ENCODE results near the gene C5orf47.

C5orf47 gene

DNA sequence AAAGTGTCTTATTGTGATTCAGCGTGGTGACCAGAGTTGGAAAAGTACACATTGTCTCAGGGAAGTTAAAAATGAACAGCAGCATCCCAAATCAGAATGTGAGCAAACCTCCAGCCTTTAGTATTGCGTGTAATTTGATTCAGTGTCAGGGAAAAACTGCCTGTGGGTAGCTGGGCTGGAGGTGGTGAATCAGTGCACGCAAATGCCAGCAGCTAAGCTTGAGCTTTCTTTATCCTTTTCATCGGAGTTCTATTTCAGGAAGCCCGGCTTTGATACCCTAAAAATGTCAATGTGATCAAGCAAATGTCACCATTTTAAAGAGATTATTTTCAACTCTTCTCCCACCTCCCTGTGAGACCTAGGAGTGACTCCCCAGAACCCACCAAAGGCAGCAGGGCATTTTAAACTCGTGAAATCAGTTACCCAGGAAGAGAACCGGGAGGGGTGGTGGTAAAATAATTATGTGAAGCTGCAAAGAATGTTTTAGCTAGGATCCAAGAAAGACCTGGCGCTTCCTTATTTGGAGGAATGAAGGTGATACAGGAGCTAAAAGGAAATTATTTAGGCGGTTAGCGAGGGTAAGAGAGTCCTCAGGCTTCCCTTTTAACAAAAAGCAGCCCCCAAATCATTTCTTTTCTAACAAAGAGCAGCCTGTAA, 25.7 kb upstream of the C5orf47 start:
- TF ChIP-seq, protein P1, sequence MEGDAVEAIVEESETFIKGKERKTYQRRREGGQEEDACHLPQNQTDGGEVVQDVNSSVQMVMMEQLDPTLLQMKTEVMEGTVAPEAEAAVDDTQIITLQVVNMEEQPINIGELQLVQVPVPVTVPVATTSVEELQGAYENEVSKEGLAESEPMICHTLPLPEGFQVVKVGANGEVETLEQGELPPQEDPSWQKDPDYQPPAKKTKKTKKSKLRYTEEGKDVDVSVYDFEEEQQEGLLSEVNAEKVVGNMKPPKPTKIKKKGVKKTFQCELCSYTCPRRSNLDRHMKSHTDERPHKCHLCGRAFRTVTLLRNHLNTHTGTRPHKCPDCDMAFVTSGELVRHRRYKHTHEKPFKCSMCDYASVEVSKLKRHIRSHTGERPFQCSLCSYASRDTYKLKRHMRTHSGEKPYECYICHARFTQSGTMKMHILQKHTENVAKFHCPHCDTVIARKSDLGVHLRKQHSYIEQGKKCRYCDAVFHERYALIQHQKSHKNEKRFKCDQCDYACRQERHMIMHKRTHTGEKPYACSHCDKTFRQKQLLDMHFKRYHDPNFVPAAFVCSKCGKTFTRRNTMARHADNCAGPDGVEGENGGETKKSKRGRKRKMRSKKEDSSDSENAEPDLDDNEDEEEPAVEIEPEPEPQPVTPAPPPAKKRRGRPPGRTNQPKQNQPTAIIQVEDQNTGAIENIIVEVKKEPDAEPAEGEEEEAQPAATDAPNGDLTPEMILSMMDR (IDR thresholded peaks at IDR 0.05; ENCODE audit: borderline replicate concordance, insufficient read depth, low read depth, low read length) = no peak
- no peak overlapping the region for H3K4me3 ChIP-seq (ENCODE audit: low read depth, low read length)

DNA sequence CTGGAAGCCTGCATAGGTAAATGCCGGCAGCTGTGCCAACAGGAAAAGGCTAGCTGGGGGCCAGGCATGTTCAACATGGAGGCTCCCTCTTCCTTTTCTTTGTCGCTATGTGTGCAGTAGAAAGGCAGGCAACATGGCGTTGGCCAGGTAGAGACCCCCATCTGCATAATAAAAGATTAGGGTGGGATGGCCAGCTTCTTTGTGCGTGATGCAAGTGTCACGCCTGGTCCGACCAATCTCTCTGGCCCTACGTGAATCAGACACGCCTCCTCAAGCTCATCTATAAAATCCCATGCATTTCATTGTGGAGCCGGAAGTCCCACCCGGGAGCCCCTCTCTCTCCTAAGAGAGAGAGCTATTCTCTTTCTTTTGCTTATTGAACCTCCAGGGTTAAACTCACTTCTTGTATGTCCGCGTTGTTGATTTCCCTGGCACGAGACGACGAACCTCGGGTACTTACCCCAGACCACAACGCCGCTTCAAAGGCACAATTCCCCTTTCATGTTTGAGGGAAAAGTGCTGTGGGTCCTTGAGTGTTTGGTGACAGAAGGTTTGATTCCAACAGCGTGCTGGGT, 25.0 kb upstream of the C5orf47 start:
- TF ChIP-seq, protein P1 (IDR thresholded peaks at IDR 0.05; ENCODE audit: borderline replicate concordance, insufficient read depth, low read depth, low read length) = no peak
- no peak overlapping the region for H3K4me3 ChIP-seq (ENCODE audit: low read depth, low read length)

DNA sequence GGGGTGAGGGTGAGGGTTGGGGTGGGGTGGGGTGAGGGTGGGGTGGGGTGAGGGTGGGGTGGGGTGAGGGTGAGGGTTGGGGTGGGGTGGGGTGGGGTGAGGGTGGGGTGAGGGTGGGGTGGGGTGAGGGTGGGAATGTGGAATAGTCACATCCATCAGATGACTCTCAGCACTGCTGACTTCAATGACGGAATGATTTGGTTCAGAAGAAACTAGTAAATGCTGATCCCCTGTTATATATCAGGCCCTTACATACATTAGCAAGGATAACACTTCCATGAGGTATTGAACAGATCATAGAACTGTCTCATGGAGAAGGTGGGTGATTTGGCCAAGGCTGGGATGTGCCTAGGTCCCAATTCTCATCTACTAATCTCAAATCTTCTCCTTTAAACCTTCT, 24.5 kb upstream of the C5orf47 start:
- H3K4me3 ChIP-seq (ENCODE audit: low read depth, low read length) = no peak overlapping the region
- TF ChIP-seq, protein P1 (IDR thresholded peaks at IDR 0.05; ENCODE audit: borderline replicate concordance, insufficient read depth, low read depth, low read length) = no peak

DNA sequence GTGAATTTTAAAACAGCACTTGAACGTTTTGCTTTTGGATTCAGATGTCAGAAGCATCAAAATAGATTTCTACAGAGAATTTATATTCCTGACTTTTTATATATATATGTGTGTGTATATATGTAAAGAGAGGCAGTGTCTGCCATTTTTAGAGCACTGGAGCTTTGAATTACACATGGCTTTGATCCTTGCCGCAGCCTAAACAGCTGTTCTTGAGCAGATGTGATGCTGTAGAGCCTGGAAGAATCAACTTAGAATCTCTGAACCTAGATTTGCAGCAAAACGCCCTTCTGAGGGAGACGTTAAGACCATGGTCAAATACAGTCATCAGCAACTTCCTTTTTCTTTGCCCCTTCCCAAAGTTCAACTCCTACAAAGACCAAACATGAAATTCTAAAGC, 21.7 kb upstream of the C5orf47 start:
- TF ChIP-seq, protein P1 (IDR thresholded peaks at IDR 0.05; ENCODE audit: borderline replicate concordance, insufficient read depth, low read depth, low read length) = no peak
- no peak overlapping the region for H3K4me3 ChIP-seq (ENCODE audit: low read depth, low read length)

DNA sequence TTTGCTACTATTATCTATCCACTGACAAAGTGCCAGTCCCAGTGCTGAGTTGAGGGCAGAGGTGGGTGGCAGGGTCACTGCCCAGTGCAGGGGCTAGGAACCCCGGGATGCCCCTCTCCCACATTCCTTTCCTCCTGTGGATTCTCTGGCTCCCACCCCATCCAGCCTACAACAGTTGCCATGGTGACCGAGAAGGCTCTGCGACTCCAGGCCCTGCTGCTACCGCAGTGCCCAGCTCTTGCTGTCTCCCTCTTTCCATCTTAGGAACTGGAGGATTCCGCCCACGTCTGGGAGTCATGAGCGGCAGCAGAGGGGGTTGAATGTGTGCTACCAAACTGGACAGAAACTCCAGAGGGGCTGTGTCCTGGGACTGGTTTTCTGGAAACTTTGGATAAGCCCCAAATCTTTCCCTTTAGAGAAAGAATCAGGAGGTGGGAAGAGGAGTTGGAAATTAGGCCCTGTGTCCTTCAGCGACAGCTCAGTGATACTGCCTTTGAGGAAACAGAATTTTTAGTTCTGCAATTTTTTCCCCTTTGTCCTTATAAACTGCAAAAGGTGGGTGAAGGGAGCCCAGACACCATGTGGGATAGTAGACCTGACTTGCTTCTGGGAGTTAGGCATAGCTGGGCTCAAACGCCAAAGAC, 20.7 kb upstream of the C5orf47 start:
- H3K4me3 ChIP-seq (ENCODE audit: low read depth, low read length) = no peak overlapping the region
- TF ChIP-seq, protein P1 (IDR thresholded peaks at IDR 0.05; ENCODE audit: borderline replicate concordance, insufficient read depth, low read depth, low read length) = no peak

DNA sequence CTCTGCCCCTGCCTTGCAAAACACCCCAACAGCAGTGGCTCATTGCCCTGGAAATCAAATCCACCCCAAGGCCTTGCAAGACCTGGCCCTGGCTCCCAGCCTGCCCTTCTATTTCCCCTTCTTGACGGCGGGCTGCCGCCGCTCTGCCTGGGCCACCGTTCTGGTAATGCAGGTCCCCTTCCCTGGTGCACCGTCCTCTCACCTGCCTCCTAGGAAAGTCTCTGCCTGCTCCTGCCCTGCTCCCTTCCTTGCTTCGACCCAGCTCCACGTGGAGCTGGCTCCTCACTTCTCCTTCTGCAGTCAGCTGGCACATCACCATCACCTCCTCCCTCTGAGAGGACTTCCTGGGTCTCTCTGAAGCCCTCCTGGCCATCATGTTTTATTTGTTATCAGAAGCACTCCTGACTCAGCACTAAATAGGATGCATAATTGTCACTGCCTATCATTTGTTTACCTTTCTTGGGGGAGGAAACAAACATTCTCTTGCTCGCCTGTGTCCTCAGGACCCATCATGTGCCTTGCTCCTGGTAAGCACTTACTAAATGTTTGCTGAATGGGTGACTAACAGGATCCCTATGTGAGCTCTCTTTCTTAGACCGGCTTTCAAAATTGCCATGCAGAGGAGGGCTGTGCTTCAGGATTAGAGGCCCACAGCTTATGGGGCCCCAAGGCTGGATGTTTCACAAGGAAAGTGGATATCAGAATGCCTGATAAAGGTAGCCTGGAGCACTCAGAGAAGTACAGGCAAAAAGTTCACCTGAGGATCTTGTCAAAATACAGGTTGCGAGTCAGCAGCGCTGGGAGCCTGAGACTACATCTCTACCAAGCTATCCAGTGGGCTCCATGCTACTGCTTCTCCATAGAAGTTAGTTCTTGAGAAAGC, 19.6 kb upstream of the C5orf47 start:
- H3K4me3 ChIP-seq (ENCODE audit: low read depth, low read length) = no peak overlapping the region
- TF ChIP-seq, protein P1 (IDR thresholded peaks at IDR 0.05; ENCODE audit: borderline replicate concordance, insufficient read depth, low read depth, low read length) = no peak

Data from GM12875 (cell line).